ENCODE results near the gene RAB44.

The RAB44 gene

GRCh38 chr6:36733300-36733699, 35.7 kb downstream of the RAB44 start:
- no peak for DNase-seq

GRCh38 chr6:36734486-36735060, 36.9 kb downstream of the RAB44 start:
- no peak for DNase-seq

- DNase-seq = no peak
Measured at GRCh38 chr6:36735110-36736071, 37.8 kb downstream of the RAB44 start.

DNA sequence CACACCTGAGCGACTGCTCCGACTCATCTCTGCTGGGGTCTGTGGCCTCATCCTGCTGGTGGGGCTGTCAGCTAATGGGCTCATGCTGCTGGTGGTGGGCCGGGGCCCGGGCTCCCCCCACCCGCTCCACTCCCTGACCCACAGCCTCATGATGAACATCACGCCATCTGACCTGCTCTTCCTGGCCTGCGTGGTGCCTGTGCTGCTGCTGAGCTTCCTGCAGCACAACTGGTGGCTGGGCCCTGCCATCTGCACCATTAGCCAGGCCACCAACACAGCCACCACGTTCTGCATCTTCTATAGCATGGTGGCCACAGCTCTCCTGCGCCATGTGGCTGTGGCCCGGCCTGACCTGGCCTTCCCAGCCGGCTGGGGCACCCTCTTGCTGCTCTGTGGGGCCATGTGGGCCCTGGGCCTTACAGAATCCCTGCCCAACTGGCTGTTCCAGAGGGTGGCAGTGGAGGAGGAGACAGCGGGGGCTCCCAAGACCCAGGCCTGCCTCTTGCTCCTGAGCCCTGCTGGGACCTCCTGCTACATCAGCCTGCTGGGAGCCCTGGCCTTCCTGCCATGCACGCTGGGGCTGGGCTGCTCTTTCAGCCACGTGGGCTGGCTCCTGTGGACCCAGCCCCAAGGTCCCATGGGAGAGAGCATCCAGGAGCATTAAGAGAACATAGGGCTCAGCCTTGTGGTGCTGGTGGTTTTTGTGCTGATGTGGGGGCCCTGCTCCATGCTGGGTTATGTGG, 39.6 kb downstream of the RAB44 start:
- DNase-seq = no peak

GRCh38 chr6:36738108-36738507, 40.5 kb downstream of the RAB44 start:
- no peak for DNase-seq

GRCh38 chr6:36739947-36740817, 42.6 kb downstream of the RAB44 start:
- no peak for DNase-seq

GRCh38 chr6:36740818-36741179, 43.2 kb downstream of the RAB44 start:
- no peak for DNase-seq

- no peak for DNase-seq
Measured at GRCh38 chr6:36742146-36742545, 44.5 kb downstream of the RAB44 start.

GRCh38 chr6:36743032-36743431, 45.4 kb downstream of the RAB44 start:
- no peak for DNase-seq

DNA sequence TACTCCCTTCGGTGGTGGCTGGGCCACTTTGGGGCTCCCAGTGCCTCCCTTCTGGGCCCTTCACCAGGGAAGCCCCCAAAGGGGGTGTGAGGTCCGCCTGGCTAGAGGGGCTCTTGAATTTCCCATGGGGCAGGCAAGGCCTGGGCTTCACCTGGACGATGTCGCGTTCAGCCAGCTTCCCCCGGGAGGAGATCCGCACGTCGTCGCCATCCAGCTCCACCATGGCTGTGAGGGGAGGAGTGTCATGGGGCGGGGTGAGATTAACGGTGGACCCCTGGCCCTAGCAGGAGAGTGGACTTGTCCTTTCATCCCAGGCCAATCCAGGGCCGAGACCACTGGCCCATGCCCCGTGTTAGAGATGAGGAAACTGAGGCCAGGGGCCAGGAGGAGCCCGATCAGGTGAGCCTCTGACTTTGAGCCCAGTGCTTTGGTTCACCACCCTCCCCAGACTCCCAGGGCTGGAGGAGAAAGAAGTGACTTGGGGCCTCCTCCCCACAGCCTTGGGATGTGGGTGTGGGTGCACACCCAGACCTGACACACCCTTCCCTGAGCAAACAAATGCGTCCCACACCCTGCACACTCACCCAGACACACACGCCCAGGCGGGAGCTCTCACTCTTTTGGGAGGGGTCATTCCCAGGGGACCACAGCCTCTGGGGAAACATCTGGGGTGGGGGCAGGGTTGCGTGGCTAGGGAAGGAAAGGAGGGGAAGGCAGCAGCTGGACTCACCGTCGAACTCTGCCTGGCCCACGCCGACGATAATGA, 46.1 kb downstream of the RAB44 start:
- no peak for DNase-seq

DNA sequence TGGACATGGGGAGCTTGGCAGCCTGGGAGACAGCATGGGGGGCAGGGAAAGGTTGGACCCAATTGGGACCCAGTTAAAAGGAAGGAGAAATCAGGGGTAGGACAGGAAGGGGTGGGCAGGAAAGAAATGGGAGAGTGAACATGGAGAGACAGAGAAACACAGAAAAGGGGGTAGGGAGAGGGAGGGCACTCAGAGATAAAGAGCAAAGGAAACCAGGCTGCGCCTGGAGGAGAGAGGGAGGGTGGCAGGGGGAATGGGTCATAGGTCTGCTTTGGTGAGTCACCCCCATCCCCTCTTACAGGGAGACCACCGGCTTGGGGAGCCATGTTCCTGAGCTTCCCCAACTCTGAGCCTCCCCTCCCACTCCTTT, 46.7 kb downstream of the RAB44 start:
- DNase-seq = no peak

DNA sequence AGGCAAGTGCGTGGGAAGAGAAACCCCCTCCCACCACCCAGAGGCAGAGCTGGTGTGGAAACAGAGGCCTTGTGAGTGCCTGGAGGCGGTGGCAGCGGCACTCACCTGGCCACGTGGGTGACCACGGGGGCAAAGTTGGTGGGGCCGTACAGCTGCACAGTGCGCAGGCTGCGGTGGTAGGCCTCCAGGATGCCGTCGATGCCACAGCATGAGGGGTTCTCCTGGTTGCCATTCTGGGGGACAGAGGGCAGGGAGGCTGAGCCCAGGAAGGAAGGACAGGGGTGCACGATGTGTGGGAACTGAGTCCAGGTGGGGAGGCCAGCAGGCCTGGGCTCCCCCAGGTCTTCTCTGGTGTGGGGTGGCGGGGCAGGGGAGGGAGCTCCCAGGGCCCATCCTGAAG, 47.7 kb downstream of the RAB44 start:
- no peak for DNase-seq

DNA sequence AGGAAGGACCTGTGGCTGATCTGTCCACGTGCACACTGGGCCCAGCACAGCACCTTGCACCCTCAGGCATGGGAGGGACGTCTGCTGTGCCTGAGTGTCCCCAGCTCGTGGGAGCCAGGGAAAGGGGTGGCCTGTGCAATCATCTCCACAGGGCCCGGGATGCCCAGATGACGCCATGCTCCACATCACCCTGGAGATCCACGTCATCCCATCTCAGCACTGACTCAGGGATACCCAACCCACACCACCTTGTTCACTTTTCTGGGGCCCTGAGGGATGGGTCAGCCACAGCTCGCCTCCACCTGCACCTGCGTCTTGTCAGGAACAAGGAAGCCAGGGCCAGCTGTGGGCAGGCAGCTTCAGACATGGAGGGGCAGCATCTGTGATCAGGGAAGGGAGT, 48.2 kb downstream of the RAB44 start:
- DNase-seq = no peak

DNA sequence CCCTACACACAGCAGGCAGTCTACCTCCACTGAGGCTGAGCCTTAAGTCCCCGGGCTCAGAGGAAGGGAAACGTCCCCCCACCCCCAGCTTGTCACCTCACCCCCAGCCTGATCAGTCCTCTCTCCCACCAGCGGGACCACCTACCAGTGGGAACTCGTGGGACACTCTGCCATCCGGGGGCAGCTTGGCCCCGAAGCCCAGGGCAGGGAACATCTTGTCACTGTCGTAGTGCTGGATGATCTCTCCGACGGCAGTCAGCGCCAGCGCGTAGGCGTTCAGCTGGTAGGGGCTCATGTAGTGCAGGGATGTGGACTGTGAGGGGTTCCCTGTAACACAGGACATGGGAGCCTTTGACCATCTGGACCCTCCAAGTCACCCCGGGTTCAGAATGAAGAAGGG, 48.6 kb downstream of the RAB44 start:
- DNase-seq = no peak

DNA sequence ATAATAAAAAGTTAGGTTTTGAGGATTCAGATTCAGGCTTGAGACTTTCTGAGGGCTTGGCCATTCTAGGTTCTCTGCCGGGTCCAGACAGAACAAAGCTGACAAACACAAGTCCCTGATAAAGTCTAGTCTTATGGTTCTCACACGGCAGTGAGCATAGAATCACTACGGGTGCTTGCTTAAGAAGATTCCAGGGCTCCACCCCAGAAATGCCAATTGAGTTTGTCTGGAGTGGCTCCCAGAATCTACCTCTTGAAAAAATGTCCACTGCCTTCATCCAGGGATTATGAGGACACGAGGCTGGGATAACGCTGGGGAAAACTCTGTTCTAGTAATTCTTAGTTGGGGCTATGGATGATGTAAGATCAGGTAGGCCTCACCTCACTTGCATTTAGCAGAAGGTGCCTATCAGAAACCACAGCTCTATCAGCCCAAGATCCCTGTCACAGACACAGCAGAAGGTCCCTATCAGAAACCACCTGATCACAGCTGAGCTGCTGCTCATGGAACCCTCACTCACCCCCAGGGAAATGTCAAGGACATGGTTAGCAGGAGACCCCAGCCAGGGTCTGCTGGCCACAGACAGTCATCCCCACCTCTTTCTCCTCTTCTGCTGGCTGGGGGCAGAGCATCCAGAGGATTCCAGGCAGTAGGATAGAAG, 52.3 kb downstream of the RAB44 start:
- no peak for DNase-seq

DNA sequence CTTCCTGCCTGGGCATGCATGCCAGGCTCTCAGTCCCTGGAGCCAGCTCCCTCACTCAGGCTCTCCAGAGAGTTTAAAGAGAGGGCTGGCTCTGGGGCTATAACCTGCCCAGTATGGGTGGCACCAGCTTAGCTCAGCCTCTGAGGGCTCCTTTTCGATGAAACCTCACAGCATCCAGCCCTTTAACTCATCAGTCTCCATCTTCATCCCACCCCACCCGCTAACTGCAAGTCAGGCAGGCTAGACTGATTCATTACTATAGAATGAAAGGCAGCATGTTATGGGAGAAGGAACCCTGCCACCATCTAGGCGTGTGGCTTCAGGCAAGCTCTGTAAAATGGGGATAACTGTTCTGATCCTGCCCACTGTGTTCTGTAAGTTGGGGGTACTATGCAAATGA, 53.5 kb downstream of the RAB44 start:
- DNase-seq = no peak

DNA sequence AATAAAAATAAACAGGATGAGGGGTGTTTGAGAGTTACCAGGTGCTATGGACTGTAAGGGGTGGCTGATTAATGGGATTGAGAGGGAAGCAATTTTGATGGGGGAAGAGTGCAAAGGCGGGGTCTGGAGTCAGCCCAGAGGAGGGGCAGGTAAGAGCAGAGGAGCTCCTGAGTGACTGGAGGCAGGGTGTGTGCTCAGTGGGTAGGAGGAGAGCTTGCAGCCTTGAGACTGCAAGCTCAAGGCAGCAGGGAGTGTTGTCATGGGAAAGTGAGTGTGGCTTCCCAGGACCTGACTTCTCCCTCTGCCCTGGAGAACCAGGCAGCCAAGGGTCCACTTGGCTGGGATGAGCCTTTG, 54.2 kb downstream of the RAB44 start:
- no peak for DNase-seq

DNA sequence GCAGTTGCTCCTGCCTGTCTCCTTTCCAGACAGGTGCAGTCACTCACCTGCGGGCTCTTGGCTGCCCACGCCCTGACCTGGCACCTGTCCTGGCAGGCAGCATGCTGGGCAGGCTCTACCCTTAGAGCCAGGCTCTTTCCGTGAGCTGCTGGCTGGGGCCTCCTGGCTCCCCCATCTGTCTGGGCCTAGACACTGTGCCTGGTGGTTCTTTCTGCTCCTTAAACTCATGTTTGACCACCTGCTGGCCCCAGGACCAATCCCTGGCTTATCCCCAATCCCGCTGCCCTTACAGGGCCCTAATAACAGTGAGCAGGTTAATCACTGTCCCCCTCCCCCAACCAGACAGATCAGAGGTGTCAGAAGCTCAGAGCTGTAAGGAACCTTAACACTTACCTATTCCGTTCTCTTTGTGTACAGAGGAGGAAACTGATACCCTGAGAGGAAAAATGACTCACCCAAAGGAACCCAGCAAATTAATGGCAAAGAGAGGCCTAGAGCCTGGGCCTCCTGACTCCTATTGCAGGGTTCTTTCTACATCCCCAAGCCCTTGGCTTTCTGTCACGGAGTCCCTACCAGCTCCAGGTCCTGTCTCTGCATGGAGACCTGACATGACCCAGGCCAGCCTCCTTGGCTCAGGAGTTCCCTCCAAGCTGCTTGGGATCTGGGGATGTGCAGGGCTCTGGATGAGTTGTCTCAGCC, 54.7 kb downstream of the RAB44 start:
- DNase-seq = peak; percentile 35

DNA sequence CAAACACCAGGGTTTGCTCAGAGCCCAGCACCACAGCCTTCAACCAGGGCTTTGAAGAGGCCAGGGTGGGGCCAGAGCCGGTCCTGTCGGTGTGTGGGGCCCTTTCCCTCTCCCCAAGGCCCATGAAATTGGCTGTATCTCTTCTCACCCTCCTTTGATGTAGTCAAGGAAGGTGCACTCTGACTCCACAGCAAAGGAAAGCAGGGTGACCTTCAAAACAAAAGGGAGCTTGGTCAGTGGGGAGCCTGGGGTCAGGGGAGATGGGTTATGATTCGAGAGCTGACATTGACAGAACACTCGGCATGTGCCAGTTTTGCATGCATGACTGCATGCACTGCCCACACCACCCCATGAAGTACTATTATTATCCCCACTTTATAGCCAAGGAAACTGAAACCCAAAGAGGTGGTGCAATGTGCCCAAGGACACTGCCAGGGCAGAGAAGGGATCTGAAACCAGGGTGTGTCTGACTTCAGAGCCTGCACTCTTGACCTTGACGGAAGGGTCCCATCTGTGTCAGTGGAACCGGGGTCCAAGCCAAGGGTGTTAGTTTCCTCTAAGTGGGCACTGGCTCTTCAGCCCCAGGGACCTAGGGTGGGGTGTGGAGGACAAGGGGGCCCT, 55.4 kb downstream of the RAB44 start:
- DNase-seq = no peak

DNA sequence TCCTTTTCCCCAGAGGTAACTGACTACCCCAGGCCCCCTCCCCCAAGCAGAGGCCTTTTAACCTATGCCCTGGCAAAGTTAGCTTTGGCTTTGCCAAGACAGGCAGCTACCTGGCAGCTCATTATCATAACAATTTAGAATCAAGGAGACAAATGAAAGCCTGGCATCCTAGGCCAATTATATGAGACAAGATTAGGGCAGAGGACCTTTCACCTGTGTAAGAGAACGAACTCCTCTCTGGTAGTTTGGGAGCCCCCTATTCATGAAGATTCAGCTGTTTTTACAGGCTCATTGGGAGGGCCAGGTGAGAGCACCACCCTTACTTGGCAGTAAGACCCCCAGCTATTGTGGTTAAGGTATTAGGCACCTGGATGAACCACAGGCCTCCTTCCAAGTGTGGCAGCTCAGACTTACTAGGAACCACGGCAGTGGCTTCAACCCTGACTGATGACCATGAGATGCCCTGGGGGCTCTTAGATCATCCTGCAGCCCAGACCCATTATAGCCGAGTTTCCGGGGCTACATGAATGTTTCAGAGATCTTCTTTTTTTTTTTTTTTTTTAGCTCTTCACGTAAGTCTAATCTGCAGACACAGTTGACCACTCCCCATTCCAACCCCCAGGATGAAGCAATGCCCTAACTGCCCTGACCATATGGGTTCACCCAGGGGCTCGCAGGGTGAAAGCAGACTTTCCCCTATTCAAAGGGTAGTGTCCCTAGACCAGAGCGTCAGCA, 56.2 kb downstream of the RAB44 start:
- DNase-seq = no peak
